HG03469 (cell line): ENCODE data around the gene CLINT1.

Source experiments
- ATAC-seq: cut with Tn5 transposase; IDR thresholded peaks from one replicate; pipeline ENCODE4 v1.9.1; 2021; ENCODE audit warnings: mild to moderate bottlenecking, moderate library complexity, moderate number of reproducible peaks; ENCODE audit not compliant: unreplicated experiment

Gene CLINT1

GRCh38 chr5:157821822-157822622, 36.9 kb downstream of the CLINT1 start:
- ATAC-seq = no peak

- ATAC-seq = no peak
Measured at GRCh38 chr5:157821405-157821804, 37.5 kb downstream of the CLINT1 start.

- no peak for ATAC-seq
Measured at GRCh38 chr5:157820593-157821252, 38.2 kb downstream of the CLINT1 start.

- ATAC-seq = no peak
Measured at GRCh38 chr5:157819502-157820115, 39.3 kb downstream of the CLINT1 start.

GRCh38 chr5:157818368-157818767, 40.6 kb downstream of the CLINT1 start:
- no peak for ATAC-seq

- ATAC-seq = no peak
Measured at GRCh38 chr5:157817928-157818327, 41.0 kb downstream of the CLINT1 start.

GRCh38 chr5:157817387-157817702, 41.6 kb downstream of the CLINT1 start:
- ATAC-seq = no peak

- ATAC-seq = no peak
Measured at GRCh38 chr5:157816682-157817386, 42.1 kb downstream of the CLINT1 start.

GRCh38 chr5:157812086-157812485, 46.9 kb downstream of the CLINT1 start:
- no peak for ATAC-seq

GRCh38 chr5:157808043-157808442, 50.9 kb downstream of the CLINT1 start:
- no peak for ATAC-seq

GRCh38 chr5:157802736-157803135, 56.2 kb downstream of the CLINT1 start:
- no peak for ATAC-seq

- no peak for ATAC-seq
Measured at GRCh38 chr5:157800137-157800536, 58.8 kb downstream of the CLINT1 start.

- no peak for ATAC-seq
Measured at GRCh38 chr5:157799578-157799977, 59.4 kb downstream of the CLINT1 start.

- no peak for ATAC-seq
Measured at GRCh38 chr5:157793301-157793700, 65.6 kb downstream of the CLINT1 start.

GRCh38 chr5:157785801-157786200, 73.1 kb downstream of the CLINT1 start:
- no peak for ATAC-seq

GRCh38 chr5:157779221-157779620, 79.7 kb downstream of the CLINT1 start:
- no peak for ATAC-seq

GRCh38 chr5:157778121-157778805, 80.7 kb downstream of the CLINT1 start:
- no peak for ATAC-seq

GRCh38 chr5:157772127-157772526, 86.8 kb downstream of the CLINT1 start:
- no peak for ATAC-seq

- no peak for ATAC-seq
Measured at GRCh38 chr5:157770665-157771064, 88.3 kb downstream of the CLINT1 start.

- no peak for ATAC-seq
Measured at GRCh38 chr5:157767689-157768088, 91.3 kb downstream of the CLINT1 start.

- ATAC-seq = no peak
Measured at GRCh38 chr5:157766902-157767301, 92.0 kb downstream of the CLINT1 start.
